Measurements from ENCODE around the gene C10orf90.

The C10orf90 gene

GRCh38 chr10:126580873-126581647 is 89.4 kb downstream of the C10orf90 start:
- Histone ChIP-seq H3K4me1 (ENCODE audit: control insufficient read depth, low read depth, low read length) (peaks cover 9% of the 10 kb centered on the region), H3K9ac (ENCODE audit: low read length) (no peak overlapping the region), H3K4me3 (ENCODE audit: low read length) (no peak overlapping the region), H3K36me3 (ENCODE audit: control insufficient read depth, low read depth, low read length) (no peaks in the 10 kb centered on the region), H3K27me3 (ENCODE audit: control insufficient read depth, insufficient read depth, low read length) (no peaks in the 10 kb centered on the region), H3K27ac (ENCODE audit: low read length) (no peak overlapping the region), H3K9me3 (ENCODE audit: control insufficient read depth, low read depth, low read length) (no peaks in the 10 kb centered on the region)

- no peak overlapping the region for H3K9ac ChIP-seq (ENCODE audit: low read length)
- H3K36me3 ChIP-seq (ENCODE audit: control insufficient read depth, low read depth, low read length), result no peaks in the 10 kb centered on the region
- peaks cover 3% of the 10 kb centered on the region for H3K4me1 ChIP-seq (ENCODE audit: control insufficient read depth, low read depth, low read length)
- no peak overlapping the region for H3K27ac ChIP-seq (ENCODE audit: low read length)
- H3K9me3 ChIP-seq (ENCODE audit: control insufficient read depth, low read depth, low read length), result no peaks in the 10 kb centered on the region
- H3K27me3 ChIP-seq (ENCODE audit: control insufficient read depth, insufficient read depth, low read length), result no peaks in the 10 kb centered on the region
- no peak overlapping the region for H3K4me3 ChIP-seq (ENCODE audit: low read length)
These were observed 94.2 kb downstream of the C10orf90 start for GRCh38 chr10:126576336-126576735.

DNA sequence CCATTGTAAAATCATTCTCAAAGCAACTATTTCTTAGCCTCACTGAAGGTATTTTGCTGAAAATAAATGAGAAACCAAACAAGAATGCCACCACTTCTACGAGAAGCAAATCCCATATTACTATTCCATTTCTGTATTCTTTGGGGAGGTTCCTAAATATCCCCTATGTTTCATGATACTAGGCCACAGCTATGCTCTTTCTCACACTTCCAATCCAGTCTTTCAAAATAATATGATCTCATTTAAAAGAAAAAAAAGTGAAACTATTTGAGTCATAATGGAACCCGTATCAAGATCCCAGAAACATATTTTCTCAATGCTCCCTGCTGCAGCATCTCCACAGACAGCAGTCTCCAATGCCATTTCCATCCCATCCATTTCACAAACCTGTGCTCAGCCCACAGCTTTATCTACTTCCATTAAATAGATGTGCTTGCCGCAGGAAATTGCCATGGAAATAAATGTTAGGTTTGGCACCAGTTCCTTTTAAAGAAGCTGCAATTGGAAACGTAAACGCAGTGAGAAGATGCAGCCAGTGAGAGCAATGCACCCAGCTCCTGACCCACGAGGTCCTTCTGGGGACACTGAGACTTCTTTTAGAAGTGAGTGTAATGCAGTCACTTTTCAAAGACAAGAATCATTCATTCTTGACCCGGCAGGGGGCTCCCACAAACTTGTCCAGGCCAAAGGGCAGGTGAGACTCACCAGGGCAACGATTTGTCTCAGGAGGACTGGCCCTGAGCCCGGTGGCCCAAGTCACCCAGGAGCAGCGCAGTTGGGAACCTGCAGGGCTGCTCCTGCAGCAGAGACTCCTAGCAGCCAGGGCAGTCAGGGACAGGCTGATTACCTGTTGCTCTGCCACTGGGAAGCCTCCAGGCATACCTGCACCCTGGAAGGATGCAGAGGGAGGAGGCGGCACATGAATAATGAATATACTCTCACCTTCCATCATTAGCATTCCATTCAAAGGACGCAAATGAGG is 99.6 kb downstream of the C10orf90 start:
- no peaks in the 10 kb centered on the region for H3K36me3 ChIP-seq (ENCODE audit: control insufficient read depth, low read depth, low read length)
- H3K4me1 ChIP-seq (ENCODE audit: control insufficient read depth, low read depth, low read length), result peaks cover 18% of the 10 kb centered on the region
- peaks cover 3% of the 10 kb centered on the region for H3K9me3 ChIP-seq (ENCODE audit: control insufficient read depth, low read depth, low read length)
- H3K27me3 ChIP-seq (ENCODE audit: control insufficient read depth, insufficient read depth, low read length), result no peaks in the 10 kb centered on the region
- H3K9ac ChIP-seq (ENCODE audit: low read length), result no peak overlapping the region
- H3K4me3 ChIP-seq (ENCODE audit: low read length), result no peak overlapping the region
- H3K27ac ChIP-seq (ENCODE audit: low read length), result no peak overlapping the region

DNA sequence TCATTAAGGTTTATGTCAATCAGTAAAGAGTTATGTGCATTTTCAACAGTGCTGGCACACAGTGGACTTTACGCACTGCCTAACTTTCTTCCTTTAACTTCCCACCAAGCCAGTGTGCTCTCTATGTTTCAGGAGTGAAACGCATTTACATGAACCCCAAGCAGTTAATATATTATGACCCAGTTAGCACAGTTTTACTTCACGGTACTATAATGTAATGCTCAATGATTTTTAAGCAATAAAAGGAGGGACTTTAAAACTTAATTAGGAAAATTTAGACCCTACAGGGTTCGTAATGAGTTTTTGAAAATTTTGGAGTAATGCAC is 100.3 kb downstream of the C10orf90 start:
- Histone ChIP-seq H3K4me3 (ENCODE audit: low read length) (no peak overlapping the region), H3K27ac (ENCODE audit: low read length) (no peak overlapping the region), H3K36me3 (ENCODE audit: control insufficient read depth, low read depth, low read length) (no peaks in the 10 kb centered on the region), H3K27me3 (ENCODE audit: control insufficient read depth, insufficient read depth, low read length) (no peaks in the 10 kb centered on the region), H3K4me1 (ENCODE audit: control insufficient read depth, low read depth, low read length) (peaks cover 18% of the 10 kb centered on the region), H3K9ac (ENCODE audit: low read length) (no peak overlapping the region), H3K9me3 (ENCODE audit: control insufficient read depth, low read depth, low read length) (peaks cover 8% of the 10 kb centered on the region)

GRCh38 chr10:126569513-126570244 is 100.8 kb downstream of the C10orf90 start:
- no peak overlapping the region for H3K9ac ChIP-seq (ENCODE audit: low read length)
- H3K27ac ChIP-seq (ENCODE audit: low read length), result no peak overlapping the region
- H3K4me3 ChIP-seq (ENCODE audit: low read length), result no peak overlapping the region

GRCh38 chr10:126568809-126569385 is 101.6 kb downstream of the C10orf90 start:
- Histone ChIP-seq H3K4me1 (ENCODE audit: control insufficient read depth, low read depth, low read length) (peaks cover 18% of the 10 kb centered on the region), H3K27me3 (ENCODE audit: control insufficient read depth, insufficient read depth, low read length) (no peaks in the 10 kb centered on the region), H3K9ac (ENCODE audit: low read length) (no peak overlapping the region), H3K9me3 (ENCODE audit: control insufficient read depth, low read depth, low read length) (peaks cover 8% of the 10 kb centered on the region), H3K4me3 (ENCODE audit: low read length) (no peak overlapping the region), H3K27ac (ENCODE audit: low read length) (no peak overlapping the region), H3K36me3 (ENCODE audit: control insufficient read depth, low read depth, low read length) (no peaks in the 10 kb centered on the region)

More at GRCh38 chr10:126569513-126570244, 100.8 kb downstream of the C10orf90 start:
- peaks cover 8% of the 10 kb centered on the region for H3K9me3 ChIP-seq (ENCODE audit: control insufficient read depth, low read depth, low read length)
- no peaks in the 10 kb centered on the region for H3K27me3 ChIP-seq (ENCODE audit: control insufficient read depth, insufficient read depth, low read length)
- H3K36me3 ChIP-seq (ENCODE audit: control insufficient read depth, low read depth, low read length), result no peaks in the 10 kb centered on the region
- peaks cover 18% of the 10 kb centered on the region for H3K4me1 ChIP-seq (ENCODE audit: control insufficient read depth, low read depth, low read length)

DNA sequence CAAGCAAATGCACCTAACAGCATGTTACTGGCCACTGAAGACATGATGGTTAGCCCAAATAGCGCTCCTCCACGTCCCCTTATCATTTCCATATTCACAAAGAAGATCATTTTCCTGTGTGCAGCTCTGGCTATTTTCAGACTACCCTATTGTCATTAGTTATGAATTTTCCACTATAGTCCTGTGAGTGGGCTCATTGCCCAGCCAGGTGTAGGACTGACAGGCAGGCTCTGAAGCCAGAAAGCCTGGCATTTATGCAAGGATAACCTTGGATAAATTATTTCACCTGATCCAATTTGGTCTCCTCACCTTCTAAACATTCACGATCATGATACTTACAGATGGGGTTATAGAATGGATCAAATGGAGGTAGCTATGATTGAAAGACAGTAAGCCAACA is 104.6 kb downstream of the C10orf90 start:
- Histone ChIP-seq H3K4me1 (ENCODE audit: control insufficient read depth, low read depth, low read length) (peaks cover 23% of the 10 kb centered on the region), H3K36me3 (ENCODE audit: control insufficient read depth, low read depth, low read length) (no peaks in the 10 kb centered on the region), H3K9ac (ENCODE audit: low read length) (no peak overlapping the region), H3K4me3 (ENCODE audit: low read length) (no peak overlapping the region), H3K27me3 (ENCODE audit: control insufficient read depth, insufficient read depth, low read length) (no peaks in the 10 kb centered on the region), H3K27ac (ENCODE audit: low read length) (no peak overlapping the region), H3K9me3 (ENCODE audit: control insufficient read depth, low read depth, low read length) (peaks cover 8% of the 10 kb centered on the region)

DNA sequence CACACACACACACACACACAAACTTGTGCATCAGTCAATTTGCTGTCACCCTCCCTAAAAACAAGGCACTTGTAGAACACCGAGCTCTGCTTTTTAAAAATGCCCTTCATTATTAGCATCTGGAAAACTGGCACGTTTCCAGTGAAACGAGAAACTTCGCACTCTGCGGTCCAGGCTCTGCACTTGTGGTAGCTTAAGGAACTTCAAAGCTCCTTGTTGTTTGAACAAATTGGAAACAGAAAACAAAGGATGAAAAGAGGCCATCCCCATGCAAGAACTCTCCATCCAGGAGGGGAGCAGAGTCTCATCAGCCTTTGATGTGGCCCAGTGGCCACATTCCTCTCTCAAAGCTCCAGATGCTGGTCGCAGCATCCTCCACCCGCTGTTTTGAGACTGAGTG is 105.1 kb downstream of the C10orf90 start:
- H3K36me3 ChIP-seq (ENCODE audit: control insufficient read depth, low read depth, low read length), result no peaks in the 10 kb centered on the region

GRCh38 chr10:126564326-126564888 is 106.1 kb downstream of the C10orf90 start:
- H3K36me3 ChIP-seq (ENCODE audit: control insufficient read depth, low read depth, low read length), result no peaks in the 10 kb centered on the region
- peaks cover 8% of the 10 kb centered on the region for H3K9me3 ChIP-seq (ENCODE audit: control insufficient read depth, low read depth, low read length)
- no peak overlapping the region for H3K9ac ChIP-seq (ENCODE audit: low read length)
- H3K27me3 ChIP-seq (ENCODE audit: control insufficient read depth, insufficient read depth, low read length), result no peaks in the 10 kb centered on the region
- H3K4me3 ChIP-seq (ENCODE audit: low read length), result no peak overlapping the region
- no peak overlapping the region for H3K27ac ChIP-seq (ENCODE audit: low read length)
- H3K4me1 ChIP-seq (ENCODE audit: control insufficient read depth, low read depth, low read length), result peaks cover 12% of the 10 kb centered on the region

More for the DNA sequence above, 105.1 kb downstream of the C10orf90 start:
- H3K27ac ChIP-seq (ENCODE audit: low read length), result no peak overlapping the region
- no peak overlapping the region for H3K9ac ChIP-seq (ENCODE audit: low read length)
- H3K27me3 ChIP-seq (ENCODE audit: control insufficient read depth, insufficient read depth, low read length), result no peaks in the 10 kb centered on the region
- peaks cover 21% of the 10 kb centered on the region for H3K4me1 ChIP-seq (ENCODE audit: control insufficient read depth, low read depth, low read length)
- H3K9me3 ChIP-seq (ENCODE audit: control insufficient read depth, low read depth, low read length), result peaks cover 8% of the 10 kb centered on the region
- H3K4me3 ChIP-seq (ENCODE audit: low read length), result no peak overlapping the region

DNA sequence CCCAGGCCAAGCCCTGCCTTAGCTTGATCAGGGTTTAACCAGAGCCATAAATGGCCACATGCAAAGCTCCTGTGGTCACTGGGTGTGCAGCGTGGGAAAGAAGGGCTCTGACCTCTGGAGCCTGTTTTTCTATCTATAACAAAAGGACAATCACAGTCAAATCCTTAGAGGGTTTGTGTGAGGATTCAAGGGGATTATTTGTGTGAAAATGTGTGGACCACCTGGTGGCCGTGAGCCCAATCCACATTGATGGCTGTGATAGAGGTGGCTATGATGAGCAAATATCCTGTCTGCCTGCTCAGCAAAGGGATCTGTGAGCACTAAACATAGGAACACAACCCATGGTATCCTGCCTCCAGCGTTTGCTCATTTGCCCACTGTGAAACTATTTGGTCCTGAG is 107.1 kb downstream of the C10orf90 start:
- Histone ChIP-seq H3K27ac (ENCODE audit: low read length) (no peak overlapping the region), H3K9ac (ENCODE audit: low read length) (no peak overlapping the region), H3K9me3 (ENCODE audit: control insufficient read depth, low read depth, low read length) (peaks cover 8% of the 10 kb centered on the region), H3K4me1 (ENCODE audit: control insufficient read depth, low read depth, low read length) (peaks cover 12% of the 10 kb centered on the region), H3K36me3 (ENCODE audit: control insufficient read depth, low read depth, low read length) (no peaks in the 10 kb centered on the region), H3K4me3 (ENCODE audit: low read length) (no peak overlapping the region), H3K27me3 (ENCODE audit: control insufficient read depth, insufficient read depth, low read length) (no peaks in the 10 kb centered on the region)

Measured in iPS-18a (cell line).